HG02973 (cell line): Measurements from ENCODE around the gene NID1.
A peak's percentile ranks its signal among the peaks of the same experiment; 100 is the strongest.
"Not testable (repeated sequence)": the region's sequence is repeated elsewhere in the genome, so short reads cannot be mapped to it uniquely, and the experiment has no call there.

Experiments
- ATAC-seq: cut with Tn5 transposase; IDR thresholded peaks from one replicate; pipeline ENCODE4 v1.9.1; 2021; ENCODE audit warnings: moderate library complexity; ENCODE audit not compliant: unreplicated experiment

The NID1 gene

DNA sequence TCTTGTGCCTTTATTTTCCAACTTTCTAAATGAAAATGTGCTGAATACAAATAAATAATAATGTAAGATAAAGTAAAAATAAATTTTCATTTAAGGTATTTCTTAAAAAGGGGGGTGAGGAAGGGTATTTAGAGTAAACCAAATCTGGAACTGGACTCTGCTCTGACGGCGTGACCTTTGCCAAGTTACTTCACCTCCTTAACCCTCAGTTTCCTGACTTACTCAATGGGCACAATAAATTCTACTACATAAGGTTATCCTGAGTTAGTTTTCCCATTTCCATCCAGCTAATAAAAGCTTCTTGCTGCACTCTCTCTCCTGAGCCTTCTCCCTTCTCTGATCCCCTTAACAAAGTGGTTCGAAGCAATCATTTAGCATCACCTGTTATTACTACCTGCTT lies 93.9 kb downstream of the NID1 start:
- no peak for ATAC-seq

DNA sequence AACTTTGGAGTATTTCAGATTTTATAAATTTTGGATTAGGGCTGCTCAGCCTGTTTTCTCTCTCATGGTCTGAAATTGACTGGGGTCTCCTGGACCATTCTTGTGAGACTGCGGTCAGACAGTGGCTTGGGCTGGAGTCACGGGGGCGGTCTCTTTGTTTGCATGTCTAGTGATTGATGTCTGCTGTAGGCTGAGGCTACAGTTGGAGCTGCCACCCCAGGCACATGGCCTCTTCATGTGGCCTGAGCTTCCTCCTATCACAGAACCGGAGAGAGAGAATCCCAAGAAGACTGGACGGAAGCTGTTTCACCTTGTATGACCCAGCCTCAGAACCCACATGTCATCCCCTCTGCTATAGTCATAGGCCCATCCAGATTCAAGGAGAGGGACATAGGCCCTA lies 96.1 kb downstream of the NID1 start:
- no peak for ATAC-seq

DNA sequence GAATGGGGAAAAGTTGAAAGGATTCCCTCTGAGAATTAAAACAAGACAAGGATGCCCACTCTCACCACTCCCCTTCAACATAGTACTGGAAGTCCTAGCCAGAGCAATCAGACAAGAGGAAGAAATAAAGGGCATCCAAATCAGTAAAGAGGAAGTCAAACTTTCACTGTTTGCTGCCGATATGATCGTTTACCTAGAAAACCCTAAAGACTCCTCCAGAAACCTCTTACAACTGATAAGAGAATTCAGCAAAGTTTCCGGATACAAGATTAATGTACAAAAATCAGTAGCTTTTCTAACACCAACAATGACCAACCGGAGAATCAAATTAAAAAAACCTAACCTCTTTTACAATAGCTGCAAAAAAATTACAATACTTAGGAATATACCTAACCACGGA lies 98.8 kb downstream of the NID1 start:
- ATAC-seq = not testable (repeated sequence)

DNA sequence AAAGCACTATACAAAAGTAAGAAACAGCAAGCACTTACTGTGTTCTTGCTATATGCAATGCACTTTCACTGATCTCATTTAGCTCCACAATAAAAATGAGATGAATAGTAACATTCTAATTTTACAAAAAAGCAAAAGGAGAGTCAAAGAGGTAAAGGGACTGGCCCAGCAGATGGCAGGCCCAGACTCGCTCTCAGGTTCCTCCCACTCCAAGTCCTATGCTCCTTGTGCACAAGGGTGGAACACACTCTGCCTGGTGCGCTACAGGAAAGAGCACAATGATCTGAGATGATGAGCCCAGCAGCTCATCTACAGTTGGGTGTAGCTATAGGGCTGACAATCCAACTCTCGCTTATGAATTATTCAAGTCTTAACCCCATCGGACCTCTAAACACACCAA lies 104.1 kb downstream of the NID1 start:
- no peak for ATAC-seq

DNA sequence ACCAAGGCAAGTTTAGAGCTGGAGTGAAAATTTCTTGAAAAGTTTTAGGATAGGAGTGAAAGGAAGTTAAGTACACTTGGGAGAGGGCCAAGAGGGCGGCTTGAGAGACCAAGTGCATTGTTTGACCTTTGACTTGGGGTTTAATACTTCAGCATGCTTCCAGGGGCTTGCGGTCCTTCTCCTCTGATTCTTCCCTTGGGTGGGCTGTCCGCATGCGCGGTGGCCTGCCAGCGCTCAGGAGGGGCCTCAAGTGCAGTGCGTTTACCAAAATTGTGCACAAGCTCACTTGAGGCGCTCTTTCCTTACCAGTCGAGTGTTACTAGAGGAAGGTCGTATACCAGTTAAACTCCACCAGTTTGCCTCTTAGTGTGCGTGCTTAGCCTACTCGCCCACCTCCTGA lies 106.9 kb downstream of the NID1 start:
- ATAC-seq = no peak

DNA sequence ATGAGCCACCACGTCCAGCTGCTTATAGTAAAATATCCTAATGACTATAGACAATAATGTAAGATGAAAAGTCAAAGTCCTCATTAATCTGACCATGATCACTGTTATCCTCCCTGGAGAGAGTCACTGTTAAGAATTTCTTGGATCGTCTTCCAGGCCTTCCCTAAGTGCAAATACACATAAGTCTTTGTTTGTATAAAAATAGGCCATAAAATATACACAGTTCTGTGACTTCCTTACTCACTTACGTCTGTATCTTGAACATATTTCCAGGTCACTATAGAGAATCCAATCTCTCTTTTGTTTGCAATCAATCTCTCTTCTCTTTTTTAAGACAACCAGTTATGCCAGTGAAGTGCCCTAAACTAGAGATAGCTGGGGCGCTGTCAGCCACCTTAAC lies 109.1 kb downstream of the NID1 start:
- ATAC-seq = no peak

DNA sequence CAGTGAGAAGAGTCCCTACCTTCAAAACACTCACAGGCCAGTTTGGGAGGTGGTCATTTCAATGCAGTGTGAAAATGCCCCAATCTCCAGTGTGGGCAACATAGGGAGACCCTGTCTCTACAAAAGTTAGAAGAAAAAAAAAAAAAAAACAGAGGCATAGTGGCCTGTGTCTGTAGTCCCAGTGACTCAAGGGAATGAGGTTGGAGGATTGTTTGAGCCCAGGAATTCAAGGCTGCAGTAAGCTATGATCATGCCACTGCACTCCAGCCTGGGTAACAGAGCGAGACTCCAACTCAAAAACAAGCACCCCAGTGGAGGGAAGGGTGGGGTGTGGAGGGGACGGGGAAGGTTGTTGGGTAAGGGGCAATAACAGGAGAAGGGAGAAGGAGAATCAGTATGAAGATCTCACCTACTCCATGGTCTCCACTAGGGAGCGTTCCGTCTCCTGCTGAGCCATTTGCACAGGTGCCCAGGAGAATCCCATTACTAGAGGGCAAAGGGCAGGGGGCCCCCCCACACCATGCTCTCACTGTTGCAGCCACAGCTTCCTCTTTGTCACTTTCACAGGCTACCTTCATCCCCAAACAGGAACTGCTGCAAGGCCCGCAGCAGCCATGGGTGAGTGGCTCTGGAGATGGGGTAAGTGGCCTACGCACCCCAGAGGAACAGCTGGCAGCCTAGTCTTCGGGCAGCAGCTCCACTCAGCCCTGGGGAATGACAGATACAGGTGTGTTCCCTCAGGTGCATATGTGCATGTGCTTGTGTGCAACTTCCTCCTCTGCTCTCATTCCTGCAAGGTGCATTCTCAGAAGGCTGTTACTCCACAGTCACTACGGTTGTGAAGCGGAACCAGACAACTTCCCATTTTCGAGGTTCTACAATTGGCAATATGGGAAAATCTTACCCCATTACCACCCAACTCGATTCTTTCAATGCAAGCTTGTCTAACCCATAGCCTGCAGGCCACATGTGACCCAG lies 110.3 kb downstream of the NID1 start:
- peak; percentile 94 for ATAC-seq

DNA sequence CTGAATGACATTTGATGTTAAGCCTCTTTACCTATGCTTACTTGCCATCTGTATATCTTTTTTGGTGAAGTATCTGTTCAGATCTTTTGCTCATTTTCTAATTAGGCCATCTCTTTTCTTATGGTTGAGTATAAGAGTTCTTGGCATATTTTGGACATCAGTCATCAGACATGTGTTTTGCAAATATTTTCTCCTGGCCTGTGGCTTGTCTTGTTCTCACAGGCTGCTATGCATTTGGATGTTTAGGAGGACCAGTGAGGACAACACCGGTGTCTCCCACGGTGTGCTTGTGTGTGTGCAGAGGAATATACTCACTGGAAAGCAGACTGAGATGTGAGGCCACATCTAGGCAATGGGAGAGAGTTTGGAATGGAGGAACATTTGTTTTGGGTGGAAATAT lies 111.1 kb downstream of the NID1 start:
- no peak for ATAC-seq

DNA sequence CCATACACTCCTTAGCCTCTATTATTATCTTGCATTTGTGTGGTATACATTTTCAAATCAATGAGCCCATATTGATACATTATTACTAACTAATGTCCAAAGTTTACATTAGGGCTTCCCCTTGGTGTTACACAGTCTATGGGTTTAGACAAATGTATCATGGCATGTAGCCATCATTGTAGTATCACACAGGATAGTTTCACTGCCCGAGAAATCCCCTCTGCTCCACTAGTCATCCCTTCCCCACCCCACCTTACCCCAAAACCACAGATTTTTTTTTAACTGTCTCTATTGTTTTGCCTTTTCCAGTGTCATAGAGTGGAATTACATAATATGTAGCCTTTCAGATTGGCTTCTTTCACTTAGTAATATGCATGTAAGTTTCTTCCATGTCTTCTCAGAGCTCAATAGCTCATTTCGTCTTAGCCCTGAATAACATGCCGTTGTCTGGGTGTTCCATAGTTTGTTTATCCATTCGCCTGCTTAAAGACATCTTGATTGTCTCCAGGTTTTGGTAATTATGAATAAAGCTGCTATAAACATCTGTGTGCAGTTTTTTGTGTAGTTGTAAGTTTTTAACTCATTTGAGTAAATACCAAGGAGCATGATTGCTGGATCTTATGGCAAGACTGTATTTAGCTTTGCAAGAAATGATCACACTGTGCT lies 111.8 kb downstream of the NID1 start:
- ATAC-seq = peak; percentile 50

DNA sequence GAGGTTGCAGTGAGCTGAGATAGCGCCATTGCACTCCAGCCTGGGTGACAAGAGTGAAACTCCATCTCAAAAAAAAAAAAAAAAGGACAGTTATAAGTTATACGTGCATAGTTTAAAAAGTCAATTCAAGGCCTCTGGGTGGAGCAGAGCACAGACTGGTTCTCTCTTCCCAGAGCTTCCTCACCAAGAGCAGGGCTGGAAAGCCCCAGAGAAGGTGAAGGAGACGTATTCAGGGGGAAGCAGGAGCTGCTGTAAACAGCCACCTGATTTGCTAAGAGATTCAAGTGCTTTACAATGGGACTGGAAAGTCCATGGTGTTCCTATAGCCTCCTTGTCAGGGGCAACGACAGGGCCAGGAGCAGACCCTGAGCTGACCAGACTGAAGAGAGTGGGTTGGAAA lies 113.2 kb downstream of the NID1 start:
- no peak for ATAC-seq

DNA sequence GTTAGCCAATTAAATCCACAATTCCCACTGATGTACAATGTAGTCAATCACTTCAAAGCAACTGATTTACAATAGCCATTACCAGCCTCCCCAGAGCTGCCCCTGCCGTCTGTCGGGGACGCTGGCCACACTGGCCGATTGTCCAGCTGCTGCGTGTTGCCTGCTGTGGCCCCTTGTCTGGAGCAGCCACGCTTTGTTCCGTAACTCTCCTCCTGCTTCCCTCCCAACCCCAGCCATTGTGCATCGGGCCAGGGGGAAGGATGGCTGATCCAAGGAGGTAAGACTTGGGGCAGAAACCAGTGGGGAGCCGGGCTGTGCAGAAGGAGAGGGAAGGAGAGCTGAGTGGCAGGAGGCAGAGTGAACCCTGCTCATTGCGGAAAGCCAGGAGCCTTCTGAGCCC lies 114.6 kb downstream of the NID1 start:
- no peak for ATAC-seq

DNA sequence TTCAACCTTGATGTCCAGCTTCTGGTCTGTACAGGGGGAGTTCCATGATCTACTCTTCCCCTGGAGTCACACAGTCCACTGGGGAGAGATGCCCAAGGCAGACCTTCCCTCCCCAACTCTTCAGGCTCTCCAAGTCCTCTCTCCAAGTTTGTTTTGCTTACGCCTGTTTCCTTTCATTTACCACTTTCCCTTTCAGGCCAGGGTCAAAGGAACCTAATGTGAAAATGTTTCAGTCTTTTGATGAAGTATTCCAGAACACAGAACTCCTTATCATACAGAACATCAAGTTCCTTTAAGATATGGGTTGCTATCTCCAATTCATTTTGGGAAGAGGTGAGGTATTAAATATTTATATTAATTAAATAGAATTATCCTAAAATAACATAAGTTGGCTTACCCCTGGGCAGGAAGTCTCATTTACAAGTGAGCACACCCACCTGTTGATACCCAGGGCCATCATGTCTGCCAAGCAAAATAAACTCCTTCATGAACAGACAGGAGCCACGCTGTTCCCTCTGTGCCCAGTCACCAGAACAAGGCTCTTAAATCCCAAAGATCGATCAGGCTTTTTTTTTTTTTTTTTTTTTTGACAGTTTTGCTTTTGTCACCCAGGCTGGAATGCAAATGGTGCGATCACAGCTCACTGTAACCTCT lies 116.0 kb downstream of the NID1 start:
- no peak for ATAC-seq

DNA sequence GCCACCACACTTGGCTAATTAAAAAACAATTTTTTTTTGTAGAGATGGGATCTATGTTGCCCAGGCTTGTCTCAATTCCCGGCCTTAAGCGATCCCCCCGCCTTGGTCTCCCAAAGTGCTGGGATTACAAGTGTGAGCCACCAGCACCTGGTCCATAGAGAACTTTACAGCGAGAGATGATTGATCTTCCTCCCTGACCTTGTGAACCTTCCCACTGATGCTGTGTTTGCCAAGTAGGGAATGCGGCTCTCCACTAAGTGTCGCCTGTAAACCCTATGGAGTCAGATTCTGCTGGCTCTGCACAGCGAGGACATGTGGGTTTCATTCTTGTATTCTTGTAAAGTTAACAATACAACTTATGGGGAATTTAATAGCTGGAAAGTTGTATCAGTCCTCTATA lies 116.9 kb downstream of the NID1 start:
- ATAC-seq = no peak

DNA sequence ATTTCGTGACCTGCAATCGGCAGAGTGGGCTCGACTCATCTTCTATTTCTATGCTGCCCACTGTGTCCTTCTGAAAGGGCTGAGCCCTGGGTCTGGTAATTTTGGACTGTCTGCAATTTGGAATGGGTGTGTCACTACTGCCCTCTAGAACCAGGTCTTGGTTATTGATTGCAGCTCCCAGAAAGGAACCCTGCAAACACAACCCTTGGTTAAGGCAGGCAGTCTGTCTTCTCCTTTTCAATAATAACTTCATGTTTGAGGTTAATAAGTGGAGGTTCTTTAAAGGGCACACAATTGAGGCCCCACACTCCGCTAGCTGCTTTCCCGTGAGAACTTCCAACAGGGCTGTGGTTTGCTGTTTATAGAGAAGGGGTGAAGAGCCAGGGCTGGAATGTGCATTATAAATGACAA lies 118.3 kb downstream of the NID1 start:
- no peak for ATAC-seq

DNA sequence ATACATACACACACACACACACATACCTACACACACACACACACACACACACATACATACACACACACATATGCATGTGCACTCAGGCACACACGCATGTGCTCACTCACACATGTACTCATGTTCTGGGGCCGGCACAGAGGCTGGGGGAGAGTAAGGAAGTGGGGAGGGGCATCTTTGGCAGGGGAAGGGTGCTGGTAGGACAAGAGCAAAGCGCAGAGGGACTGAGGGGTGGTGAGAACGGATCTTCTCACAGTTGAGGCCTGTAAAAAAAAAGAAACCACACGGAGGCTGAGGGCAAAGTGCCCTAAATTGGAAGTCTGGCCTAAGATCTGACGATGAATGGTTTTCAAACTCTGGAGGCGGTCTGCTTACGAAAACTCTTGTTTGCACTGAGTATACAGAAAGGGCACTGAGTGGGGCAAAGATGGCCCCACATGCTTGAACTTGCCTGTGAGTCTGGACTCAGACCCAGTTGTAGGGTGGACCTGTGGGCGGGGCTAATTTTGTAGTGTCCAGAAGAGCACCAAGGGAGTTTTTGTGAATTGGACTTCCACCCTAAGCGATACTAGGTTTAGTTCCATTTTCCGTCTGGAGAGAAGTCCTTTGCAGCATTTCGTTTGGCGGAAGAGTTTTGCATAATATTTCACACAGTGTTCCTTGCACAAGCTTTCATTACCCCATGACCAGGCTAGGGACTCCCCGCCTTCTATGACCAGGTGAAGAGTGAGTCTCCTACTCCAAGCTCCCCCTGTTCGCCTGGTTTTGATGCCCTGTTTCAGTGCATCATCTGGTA lies 118.9 kb downstream of the NID1 start:
- no peak for ATAC-seq

DNA sequence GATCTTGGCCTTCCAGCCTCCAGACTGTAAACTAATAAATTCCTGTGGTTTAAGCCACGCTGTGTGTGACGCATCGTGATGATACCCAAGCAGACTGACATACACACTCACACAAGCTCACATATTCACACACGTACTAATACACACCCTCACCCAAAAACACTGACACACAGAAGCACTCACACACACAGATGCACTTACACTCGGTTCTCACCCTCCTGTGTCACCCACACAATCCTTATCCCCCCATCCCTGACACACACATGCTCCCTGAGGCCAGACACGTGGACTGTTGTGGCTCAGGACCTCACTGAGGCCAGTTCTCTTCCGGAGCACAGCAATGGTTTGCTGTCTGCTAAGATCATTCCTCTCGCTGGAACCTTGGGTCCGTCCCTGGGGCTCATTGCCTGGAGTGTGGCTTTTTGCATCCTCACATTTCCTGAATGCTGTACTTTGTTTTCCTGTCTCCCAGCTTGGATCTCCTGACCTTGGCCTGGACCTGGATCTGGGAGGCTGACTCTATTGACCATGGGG lies 121.2 kb downstream of the NID1 start:
- no peak for ATAC-seq

DNA sequence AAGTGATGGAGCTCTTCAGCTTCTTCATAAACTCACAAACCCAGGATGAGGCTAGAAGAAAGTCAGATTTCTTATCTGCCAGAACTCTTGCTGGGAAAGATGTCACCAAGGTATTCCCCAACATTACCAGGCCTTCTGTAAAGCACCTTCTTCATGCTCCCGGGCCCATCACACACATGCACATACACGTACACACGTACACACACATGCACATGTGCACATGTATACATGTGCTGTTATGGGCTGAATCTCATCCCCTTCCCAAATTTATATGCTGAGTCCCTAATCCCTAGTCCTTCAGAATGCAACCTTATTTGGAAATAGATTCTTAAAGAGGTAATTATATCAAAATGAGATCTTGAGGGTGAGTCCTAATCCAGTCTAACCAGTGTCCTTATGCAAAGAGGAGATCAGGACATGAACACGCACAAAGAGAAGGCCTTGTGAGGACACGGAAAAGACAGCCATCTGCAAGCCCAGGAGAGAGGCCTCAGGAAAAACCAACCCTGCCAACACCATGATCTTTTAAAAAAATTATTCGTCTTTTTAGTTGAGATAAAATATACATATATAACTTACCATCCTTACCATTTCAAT lies 121.8 kb downstream of the NID1 start:
- no peak for ATAC-seq

DNA sequence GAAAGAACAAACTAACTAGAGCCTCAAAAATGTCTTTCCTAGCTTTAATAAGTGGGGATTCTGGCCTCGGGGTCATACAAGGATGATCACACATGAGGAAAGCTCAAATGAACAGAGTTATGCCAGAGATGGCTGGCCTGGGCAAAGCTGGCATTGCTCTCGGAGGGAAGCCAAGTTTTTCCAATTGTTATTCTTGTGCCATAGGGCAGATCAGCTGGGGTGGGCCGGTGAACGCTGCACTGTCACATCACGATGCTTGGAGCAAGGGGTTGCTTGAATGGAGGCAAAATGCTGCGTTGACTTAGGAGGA lies 122.3 kb downstream of the NID1 start:
- ATAC-seq = no peak

DNA sequence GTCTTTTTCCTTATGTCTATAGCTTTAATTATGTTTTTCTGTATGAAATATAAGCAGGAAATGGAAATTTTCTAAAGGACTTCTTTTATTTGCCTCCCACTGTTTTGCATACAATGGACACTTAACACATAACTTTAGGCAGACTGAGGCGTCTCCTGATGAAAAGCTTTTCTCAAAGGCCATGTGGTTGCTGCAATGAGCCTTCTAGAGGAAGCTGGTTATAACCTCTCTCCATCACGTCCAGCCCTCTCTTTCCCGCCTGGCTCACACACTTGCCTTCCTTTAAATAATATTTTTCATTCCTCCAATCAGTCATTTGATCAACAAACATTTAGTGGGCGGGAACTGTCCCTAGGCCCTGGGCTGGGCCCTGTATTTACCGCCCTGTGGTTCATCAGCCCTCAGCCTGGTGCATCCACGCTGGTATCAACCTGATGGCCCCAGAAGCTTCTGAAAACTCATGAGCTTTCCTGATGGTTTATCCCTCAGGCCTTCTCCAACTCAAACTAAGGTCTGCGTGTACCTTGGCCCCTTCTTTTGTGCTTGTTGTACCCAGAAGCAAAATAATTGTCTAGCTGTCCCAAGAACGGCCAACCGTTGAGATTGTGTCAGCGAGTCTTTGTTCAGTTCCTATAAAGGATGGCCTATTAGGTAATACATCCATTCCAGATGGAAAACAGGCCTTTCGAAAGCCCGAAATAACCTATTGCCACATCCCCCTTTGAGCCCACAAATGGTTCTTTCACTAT lies 122.8 kb downstream of the NID1 start:
- no peak for ATAC-seq

DNA sequence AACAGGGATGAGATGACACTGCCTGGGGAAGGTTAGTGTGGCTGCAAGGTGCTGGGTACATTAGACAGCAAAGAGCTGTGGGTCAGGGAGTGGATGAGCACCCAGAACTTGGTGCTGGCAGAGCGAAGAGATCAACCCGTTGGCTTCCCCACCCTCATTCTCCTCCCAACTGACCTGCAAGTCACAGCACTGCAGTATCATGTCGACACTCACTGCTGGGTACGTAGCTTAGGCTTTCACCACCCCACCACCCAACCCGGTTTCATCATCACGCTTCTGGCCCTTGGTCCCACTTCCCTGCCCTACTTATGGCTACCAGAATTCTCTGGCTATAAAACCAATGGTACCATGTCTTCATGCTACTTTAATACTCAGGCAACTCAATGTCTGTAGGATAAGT lies 124.6 kb downstream of the NID1 start:
- ATAC-seq = no peak
